ENCODE measurements around the gene PFKL. TPM values are rescaled to one million over a fixed set of nuclear protein-coding genes. Genes with fewer than 3 reads are reported as not detected.

The PFKL gene
- 10 to 100 TPM; 11.9 to 20.6 (median 16.8) TPM for total RNA-seq

DNA sequence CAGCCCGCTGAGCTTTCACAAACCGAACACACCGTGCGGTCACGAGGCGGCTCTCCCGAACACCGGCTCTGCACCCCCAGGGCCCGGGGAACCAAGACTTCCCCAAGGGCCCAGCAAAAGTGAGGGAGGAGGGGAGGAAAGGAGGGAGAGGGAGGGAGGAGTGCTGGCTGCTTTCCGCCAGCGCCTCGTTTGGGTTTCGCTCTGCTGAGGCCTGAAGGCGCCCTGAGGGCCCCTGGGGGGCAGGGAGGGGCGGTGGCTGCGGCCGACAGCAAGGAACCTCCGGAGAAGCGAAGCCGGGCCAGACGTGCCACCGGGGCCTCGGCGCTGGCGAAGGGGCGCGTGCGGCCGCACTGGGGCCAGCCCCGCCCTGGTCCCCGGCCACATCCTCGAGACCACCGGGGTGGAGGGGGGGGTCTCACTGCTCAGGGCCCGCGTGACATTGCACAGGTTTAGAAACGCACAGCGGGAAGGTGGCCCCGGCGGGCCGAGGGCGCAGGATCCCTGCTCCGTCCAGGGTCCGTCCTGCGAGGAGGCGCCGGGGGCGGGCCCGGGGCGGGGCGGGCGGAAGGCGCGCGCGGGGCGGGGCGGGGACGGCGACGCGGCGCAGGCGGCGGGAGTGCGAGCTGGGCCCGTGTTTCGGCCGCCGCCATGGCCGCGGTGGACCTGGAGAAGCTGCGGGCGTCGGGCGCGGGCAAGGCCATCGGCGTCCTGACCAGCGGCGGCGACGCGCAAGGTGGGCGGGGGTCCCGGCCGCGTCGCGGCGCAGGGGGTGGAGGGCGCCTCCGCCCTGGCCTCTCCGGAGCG, at the start of gene PFKL:
Gene PFKL, plus strand, starts transcription at position 596 of the 804 bp plus-strand sequence. Its CDS starts 53 bp downstream, at position 649.
- peak within 1 kb of the TSS; percentile 70 to 76 (median 72) for H3K27ac ChIP-seq
- in situ Hi-C loops (cut with MboI; ENCODE audit: low sequenced_read_pairs in 4 of 4) = no loop called here
- TF ChIP-seq, protein P1, sequence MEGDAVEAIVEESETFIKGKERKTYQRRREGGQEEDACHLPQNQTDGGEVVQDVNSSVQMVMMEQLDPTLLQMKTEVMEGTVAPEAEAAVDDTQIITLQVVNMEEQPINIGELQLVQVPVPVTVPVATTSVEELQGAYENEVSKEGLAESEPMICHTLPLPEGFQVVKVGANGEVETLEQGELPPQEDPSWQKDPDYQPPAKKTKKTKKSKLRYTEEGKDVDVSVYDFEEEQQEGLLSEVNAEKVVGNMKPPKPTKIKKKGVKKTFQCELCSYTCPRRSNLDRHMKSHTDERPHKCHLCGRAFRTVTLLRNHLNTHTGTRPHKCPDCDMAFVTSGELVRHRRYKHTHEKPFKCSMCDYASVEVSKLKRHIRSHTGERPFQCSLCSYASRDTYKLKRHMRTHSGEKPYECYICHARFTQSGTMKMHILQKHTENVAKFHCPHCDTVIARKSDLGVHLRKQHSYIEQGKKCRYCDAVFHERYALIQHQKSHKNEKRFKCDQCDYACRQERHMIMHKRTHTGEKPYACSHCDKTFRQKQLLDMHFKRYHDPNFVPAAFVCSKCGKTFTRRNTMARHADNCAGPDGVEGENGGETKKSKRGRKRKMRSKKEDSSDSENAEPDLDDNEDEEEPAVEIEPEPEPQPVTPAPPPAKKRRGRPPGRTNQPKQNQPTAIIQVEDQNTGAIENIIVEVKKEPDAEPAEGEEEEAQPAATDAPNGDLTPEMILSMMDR (IDR thresholded peaks at IDR 0.05 in 4 of 5, conservative IDR thresholded peaks at IDR 0.05 in 1 of 5) = no peak
- TF ChIP-seq POLR2A (IDR thresholded peaks at IDR 0.05) = peak; percentile 45 to 46
- peak within 1 kb of the TSS; percentile 63 to 73 (median 67) for H3K4me3 ChIP-seq
- peaks cover 0 to 6% (median 0%) of the 10 kb centered on the region in 3 donors for H3K27me3 ChIP-seq
- DNase-seq (no peak), ATAC-seq (peak; percentile 78 to 80)
- no peaks in the 10 kb centered on the region for H3K36me3 ChIP-seq
- intact Hi-C loops (cut with DNase I; ENCODE audit: low total_unique reads) = loop anchor here (2.0 kb wide), 1 partner anchor 39 kb away; the partner anchor contains the start of gene CFAP410
- no peaks in the 10 kb centered on the region for H3K9me3 ChIP-seq
- peaks cover 14 to 21% of the 10 kb centered on the region in 2 donors for H3K4me1 ChIP-seq

DNA sequence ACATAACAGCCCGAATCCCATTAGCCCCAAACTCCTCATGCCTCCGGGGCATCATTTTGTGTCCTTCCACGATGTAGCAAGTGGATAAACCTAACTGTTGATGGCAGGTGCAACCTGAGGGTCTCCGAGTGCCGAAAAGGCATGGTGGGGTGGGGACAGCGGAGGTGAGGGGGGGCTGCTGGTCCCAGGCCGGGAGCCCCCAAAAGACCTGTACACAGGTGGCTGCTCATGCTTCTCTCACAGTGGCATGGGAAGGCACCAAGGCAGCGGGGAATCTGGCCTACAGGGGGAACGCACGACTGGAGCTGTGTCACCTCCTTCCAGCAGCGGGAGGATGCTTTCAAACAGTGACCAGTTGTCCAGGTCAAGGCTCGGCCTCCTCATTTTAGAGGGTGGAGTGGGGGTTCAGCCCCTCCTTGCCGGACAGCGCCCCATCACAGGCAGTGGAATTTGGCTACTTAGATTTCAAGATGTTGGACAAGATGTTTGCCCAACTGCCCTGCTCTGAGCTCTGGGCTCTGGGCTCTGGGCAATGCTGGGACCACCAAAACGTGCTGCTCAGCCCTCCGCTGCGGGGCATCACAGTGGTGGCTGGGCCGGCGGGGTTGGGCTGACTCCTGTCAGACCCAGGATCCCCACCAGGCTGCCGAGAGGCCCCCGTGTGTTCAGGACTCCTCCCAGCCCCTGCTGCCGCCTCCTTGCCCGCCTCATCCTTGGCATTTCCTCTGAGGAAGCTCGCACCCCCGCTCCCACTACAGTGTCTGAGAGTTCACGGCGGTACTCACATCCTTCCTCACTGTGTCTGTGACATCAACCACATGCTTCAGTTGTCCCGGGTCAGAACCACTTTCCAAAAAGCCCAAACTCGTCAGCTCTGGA, 45.8 kb upstream of the PFKL start:
- DNase-seq = no peak
- H3K27ac ChIP-seq = no peak overlapping the region
- TF ChIP-seq, protein P1 (IDR thresholded peaks at IDR 0.05 in 4 of 5, conservative IDR thresholded peaks at IDR 0.05 in 1 of 5) = no peak
- no peak for TF ChIP-seq POLR2A (IDR thresholded peaks at IDR 0.05)
- no peaks in the 10 kb centered on the region for H3K36me3 ChIP-seq
- intact Hi-C loops (cut with DNase I; ENCODE audit: low total_unique reads) = no loop called here
- H3K4me3 ChIP-seq = no peak overlapping the region
- H3K27me3 ChIP-seq = no peaks in the 10 kb centered on the region
- H3K4me1 ChIP-seq = no peaks in the 10 kb centered on the region
- in situ Hi-C loops (cut with MboI; ENCODE audit: low sequenced_read_pairs in 4 of 4) = no loop called here
- no peaks in the 10 kb centered on the region for H3K9me3 ChIP-seq
- ATAC-seq = no peak

DNA sequence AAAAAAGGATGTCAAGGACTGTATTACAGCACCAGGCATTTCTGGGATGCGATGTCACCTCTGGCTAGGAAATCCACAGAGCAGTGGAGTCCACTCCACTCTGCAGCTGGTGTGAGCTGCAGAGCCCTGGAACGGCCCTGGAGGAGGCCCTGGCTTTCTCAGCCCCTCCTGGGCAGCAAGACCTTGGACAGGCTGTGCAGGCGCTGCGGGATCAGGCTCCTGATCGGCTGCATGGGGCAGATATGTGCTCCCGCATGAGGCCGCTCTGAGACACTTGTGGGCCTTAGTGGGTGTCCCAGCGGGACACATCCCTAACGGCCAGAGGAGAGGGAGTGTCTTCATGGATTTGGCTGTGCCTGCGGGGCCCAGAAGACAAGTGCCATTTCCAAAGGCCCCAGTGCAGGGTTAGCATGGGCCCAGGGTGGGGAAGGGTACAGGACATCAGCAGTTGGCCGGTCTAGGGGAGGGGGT, 44.3 kb upstream of the PFKL start:
- Histone ChIP-seq H3K9me3 (no peaks in the 10 kb centered on the region), H3K4me3 (no peak overlapping the region), H3K27ac (no peak overlapping the region), H3K36me3 (no peaks in the 10 kb centered on the region), H3K27me3 (peaks cover 0 to 3% (median 0%) of the 10 kb centered on the region in 3 donors), H3K4me1 (no peaks in the 10 kb centered on the region)
- TF ChIP-seq POLR2A (IDR thresholded peaks at IDR 0.05) = no peak
- TF ChIP-seq, protein P1 (IDR thresholded peaks at IDR 0.05 in 4 of 5, conservative IDR thresholded peaks at IDR 0.05 in 1 of 5) = no peak
- in situ Hi-C loops (cut with MboI; ENCODE audit: low sequenced_read_pairs in 4 of 4) = no loop called here
- DNase-seq (no peak), ATAC-seq (no peak)
- intact Hi-C loops (cut with DNase I; ENCODE audit: low total_unique reads) = no loop called here

DNA sequence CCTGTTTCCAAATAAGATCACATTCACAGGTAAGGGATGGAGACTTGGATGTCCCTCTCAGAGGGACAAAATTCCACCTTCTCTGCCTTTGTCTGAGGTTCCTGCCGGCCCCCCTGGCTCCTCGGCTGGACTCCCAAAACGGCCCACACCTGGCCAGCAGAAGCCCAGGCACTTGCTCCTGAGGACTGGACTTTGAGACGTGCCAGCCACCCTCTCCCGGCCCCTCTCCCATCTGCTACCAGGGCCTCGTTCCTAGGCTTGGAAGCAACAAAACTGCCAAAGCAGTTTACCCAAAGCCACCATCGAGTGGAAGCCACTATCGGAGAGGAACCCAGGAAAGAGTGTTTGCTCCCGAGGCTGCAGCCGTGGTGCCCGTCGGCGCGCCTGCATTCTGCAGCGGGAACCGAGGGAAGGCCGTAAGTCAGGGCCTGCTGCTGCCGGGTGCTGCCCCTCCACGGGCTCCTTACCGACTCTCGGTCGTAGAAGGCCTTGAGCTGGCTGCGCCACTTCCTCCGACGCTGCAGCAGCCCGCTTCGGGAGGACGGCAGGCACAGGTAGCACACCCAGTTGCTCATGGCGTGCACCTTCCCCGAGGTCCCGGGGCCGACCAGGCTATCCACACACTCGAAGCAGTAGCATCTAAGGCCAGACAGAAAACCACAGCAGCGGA, 41.7 kb upstream of the PFKL start:
- TF ChIP-seq POLR2A (IDR thresholded peaks at IDR 0.05) = no peak
- TF ChIP-seq, protein P1 (IDR thresholded peaks at IDR 0.05 in 4 of 5, conservative IDR thresholded peaks at IDR 0.05 in 1 of 5) = no peak
- in situ Hi-C loops (cut with MboI; ENCODE audit: low sequenced_read_pairs in 4 of 4) = no loop called here
- H3K27me3 ChIP-seq = peaks cover 0 to 3% (median 0%) of the 10 kb centered on the region in 3 donors
- DNase-seq = no peak
- H3K27ac ChIP-seq = no peak overlapping the region
- H3K36me3 ChIP-seq = no peaks in the 10 kb centered on the region
- H3K4me1 ChIP-seq = no peaks in the 10 kb centered on the region
- intact Hi-C loops (cut with DNase I; ENCODE audit: low total_unique reads) = no loop called here
- H3K9me3 ChIP-seq = no peaks in the 10 kb centered on the region
- H3K4me3 ChIP-seq = no peak overlapping the region
- no peak for ATAC-seq

All from gastrocnemius medialis (tissue), 4 donors.